GM19395 (cell line): ENCODE results near the gene CNTD1.

Experiments
- ATAC-seq: cut with Tn5 transposase; IDR thresholded peaks from one replicate; pipeline ENCODE4 v1.9.1; 2021; ENCODE audit warnings: mild to moderate bottlenecking, moderate library complexity; ENCODE audit not compliant: unreplicated experiment

CNTD1 gene

GRCh38 chr17:42779304-42779935, 19.2 kb upstream of the CNTD1 start:
- ATAC-seq = no peak

GRCh38 chr17:42779936-42780850, 18.5 kb upstream of the CNTD1 start, which contains the start of gene WNK4:
TSS of gene WNK4 (plus strand) at chr17:42780610. CDS start at chr17:42780699, 89 bp downstream.
- ATAC-seq = no peak

GRCh38 chr17:42780851-42781638, 17.6 kb upstream of the CNTD1 start:
- no peak for ATAC-seq

- no peak for ATAC-seq
Measured at GRCh38 chr17:42781639-42782165, 17.0 kb upstream of the CNTD1 start.

GRCh38 chr17:42782166-42783061, 16.2 kb upstream of the CNTD1 start:
- no peak for ATAC-seq

GRCh38 chr17:42783062-42783790, 15.4 kb upstream of the CNTD1 start:
- no peak for ATAC-seq

GRCh38 chr17:42783791-42784138, 14.9 kb upstream of the CNTD1 start:
- ATAC-seq = no peak

- no peak for ATAC-seq
Measured at GRCh38 chr17:42784409-42784808, 14.3 kb upstream of the CNTD1 start.

GRCh38 chr17:42784811-42785592, 13.7 kb upstream of the CNTD1 start:
- no peak for ATAC-seq

GRCh38 chr17:42787266-42787665, 11.4 kb upstream of the CNTD1 start:
- no peak for ATAC-seq

GRCh38 chr17:42791948-42792347, 6.7 kb upstream of the CNTD1 start:
- ATAC-seq = no peak

GRCh38 chr17:42792545-42792944, 6.1 kb upstream of the CNTD1 start:
- no peak for ATAC-seq

- ATAC-seq = no peak
Measured at GRCh38 chr17:42795061-42795460, 3.6 kb upstream of the CNTD1 start.

- no peak for ATAC-seq
Measured at GRCh38 chr17:42795465-42795864, 3.2 kb upstream of the CNTD1 start.

- no peak for ATAC-seq
Measured at GRCh38 chr17:42796066-42796758, 2.4 kb upstream of the CNTD1 start.

GRCh38 chr17:42797067-42798007, 1.3 kb upstream of the CNTD1 start:
- ATAC-seq = no peak

GRCh38 chr17:42798011-42798382, 664 bp upstream of the CNTD1 start:
- ATAC-seq = no peak
